NK-92 treated with Interleukin-12 subunit alpha and Interleukin-12 subunit beta, amount 100 ng/mL, for 24 hours (cell line): ENCODE data around the gene HS6ST2.

Experiments
- DNase-seq: peaks from one replicate; lab custom pipeline; 2025; lab: John Stamatoyannopoulos, UW

HS6ST2 gene

GRCh38 chrX:132673331-132673730, 285.1 kb downstream of the HS6ST2 start:
- no peak for DNase-seq

GRCh38 chrX:132671229-132671641, 287.2 kb downstream of the HS6ST2 start:
- no peak for DNase-seq

GRCh38 chrX:132669142-132669541, 289.3 kb downstream of the HS6ST2 start:
- no peak for DNase-seq

GRCh38 chrX:132668178-132668577, 290.3 kb downstream of the HS6ST2 start:
- DNase-seq: no peak

GRCh38 chrX:132665676-132666075, 292.8 kb downstream of the HS6ST2 start:
- DNase-seq: no peak

- DNase-seq: no peak
Measured at GRCh38 chrX:132664273-132664672, 294.2 kb downstream of the HS6ST2 start.

- DNase-seq: no peak
Measured at GRCh38 chrX:132662844-132663243, 295.6 kb downstream of the HS6ST2 start.

- DNase-seq: no peak
Measured at GRCh38 chrX:132657876-132658275, 300.6 kb downstream of the HS6ST2 start.

- no peak for DNase-seq
Measured at GRCh38 chrX:132652871-132653270, 305.6 kb downstream of the HS6ST2 start.

GRCh38 chrX:132651421-132652086, 306.9 kb downstream of the HS6ST2 start:
- no peak for DNase-seq

GRCh38 chrX:132648895-132649294, 309.5 kb downstream of the HS6ST2 start:
- no peak for DNase-seq

- DNase-seq: no peak
Measured at GRCh38 chrX:132639446-132639845, 319.0 kb downstream of the HS6ST2 start.

- DNase-seq: no peak
Measured at GRCh38 chrX:132638313-132638712, 320.1 kb downstream of the HS6ST2 start.

GRCh38 chrX:132636080-132636479, 322.3 kb downstream of the HS6ST2 start:
- DNase-seq: no peak

GRCh38 chrX:132634521-132634920, 323.9 kb downstream of the HS6ST2 start:
- DNase-seq: no peak

GRCh38 chrX:132631579-132632232, 326.7 kb downstream of the HS6ST2 start:
- DNase-seq: no peak

GRCh38 chrX:132624466-132624865, 334.0 kb downstream of the HS6ST2 start:
- DNase-seq: no peak

GRCh38 chrX:132623942-132624341, 334.5 kb downstream of the HS6ST2 start:
- no peak for DNase-seq

- no peak for DNase-seq
Measured at GRCh38 chrX:132623300-132623699, 335.1 kb downstream of the HS6ST2 start.

- DNase-seq: peak; percentile 2
Measured at GRCh38 chrX:132622130-132622529, 336.3 kb downstream of the HS6ST2 start.

GRCh38 chrX:132618810-132619209, 339.6 kb downstream of the HS6ST2 start:
- DNase-seq: no peak

- no peak for DNase-seq
Measured at GRCh38 chrX:132615391-132616131, 342.9 kb downstream of the HS6ST2 start.

- DNase-seq: no peak
Measured at GRCh38 chrX:132614297-132614696, 344.1 kb downstream of the HS6ST2 start.
